K562 (cell line): ENCODE data around the gene SNX20. TPM values are rescaled to one million over a fixed set of nuclear protein-coding genes. Genes with fewer than 3 reads are reported as not detected.

Experiments
- ATAC-seq: fragments of 200-7000 bp; cut with Tn5 transposase; 3 replicates; pipeline ENCODE4 v1.9.1; 2020; ENCODE audit warnings: moderate library complexity
- BruUV-seq: library from RNA; stranded (reverse); fragments of 400-500 nt; replicated peaks from 2 replicates; lab custom pipeline; 2021; lab: Mats Ljungman, UMichigan
- CTCF ChIA-PET: fragments of 300-600 bp; formaldehyde crosslinking; extraction: SDS; loops from one replicate; lab custom pipeline; 2021; ENCODE audit warnings: low intra/inter-chr PET ratio; lab: Yijun Ruan, JAX
- POLR2A ChIA-PET: fragments of 300-600, 350-650 bp; sonication (Branson Sonifier 250); formaldehyde crosslinking; extraction: SDS; loops from one replicate; lab custom pipeline; 2021; ENCODE audit warnings: antibody characterized with exemption, inconsistent platforms; lab: Yijun Ruan, JAX
- DNase-seq, 4 experiments: peaks; one replicate each; pipeline versions ENCODE4 v3.0.0 to v3.0.0-alpha.2; 2011 to 2018; ENCODE audit warnings: low spot score in 3 of 4, mixed read lengths in 3 of 4; ENCODE audit errors: extremely low read depth in 1 of 4
- FAIRE-seq: peaks from 2 replicates; lab custom pipeline; 2011; peaks lifted over from hg19 to GRCh38; lab: Jason Lieb, UNC
- H2AFZ ChIP-seq: 2 replicates; pipeline ENCODE4 v1.6.0; 2011; ENCODE audit warnings: low read depth, low read length, control low read depth, inconsistent platforms
- H3K27ac ChIP-seq: fragments of 200-600 bp; 3 replicates; pipeline ENCODE4 v1.8.0; 2011; ENCODE audit warnings: low read depth, mild to moderate bottlenecking, control low read depth, inconsistent platforms, low read length, moderate library complexity, mixed read lengths; ENCODE audit errors: extremely low read depth
- H3K27me3 ChIP-seq, 2 experiments: fragments of 300-600 bp in 1 of 2; 2 replicates in 1 of 2; 3 replicates in 1 of 2; pipeline versions ENCODE4 v1.6.0 to v1.8.0; 2011; ENCODE audit warnings: inconsistent platforms in 2 of 2, low read length in 2 of 2, mild to moderate bottlenecking in 1 of 2, mixed read lengths in 1 of 2, moderate library complexity in 1 of 2; ENCODE audit not compliant: control insufficient read depth in 2 of 2, insufficient read depth in 2 of 2
- H3K36me3 ChIP-seq: fragments of 300-600 bp; 3 replicates; pipeline ENCODE4 v1.8.0; 2011; ENCODE audit warnings: mild to moderate bottlenecking, low read length, inconsistent platforms; ENCODE audit not compliant: control insufficient read depth, insufficient read depth
- H3K4me1 ChIP-seq, 2 experiments: fragments of 200-600 bp in 1 of 2; replicated peaks in 1 of 2; 2 replicates in 1 of 2; 3 replicates in 1 of 2; pipeline versions ENCODE4 v1.5.1 to v1.8.0; 2011; ENCODE audit warnings: inconsistent platforms in 2 of 2, low read length in 2 of 2, mild to moderate bottlenecking in 1 of 2, mixed read lengths in 1 of 2, moderate library complexity in 1 of 2; ENCODE audit not compliant: control insufficient read depth in 2 of 2, insufficient read depth in 2 of 2
- H3K4me2 ChIP-seq: 2 replicates; pipeline ENCODE4 v1.6.1; 2011; ENCODE audit warnings: low read length, control low read depth, inconsistent platforms, mixed read lengths; ENCODE audit not compliant: insufficient read depth
- H3K4me3 ChIP-seq: fragments of 200-600 bp; sonication (generic), shearing (Covaris generic); 2 replicates; pipeline ENCODE4 v1.5.1; 2016; ENCODE audit warnings: control low read depth, inconsistent platforms
- H3K79me2 ChIP-seq: fragments of 200-600 bp; 3 replicates; pipeline ENCODE4 v1.8.0; 2011; ENCODE audit warnings: low read length, inconsistent platforms; ENCODE audit not compliant: control insufficient read depth, insufficient read depth
- H3K9ac ChIP-seq, 2 experiments: 2 replicates each; pipeline versions ENCODE4 v1.6.0 to v1.6.1; 2011; ENCODE audit warnings: low read depth in 2 of 2, low read length in 2 of 2, control low read depth in 1 of 2, inconsistent platforms in 1 of 2, mild to moderate bottlenecking in 1 of 2, mixed read lengths in 1 of 2; ENCODE audit not compliant: insufficient read depth in 1 of 2
- H3K9me1 ChIP-seq: one replicate; pipeline ENCODE4 v1.6.0; 2011; ENCODE audit warnings: inconsistent platforms, mild to moderate bottlenecking, low read length, moderate library complexity; ENCODE audit not compliant: control insufficient read depth, insufficient read depth
- H3K9me3 ChIP-seq: replicated peaks from 2 replicates; pipeline ENCODE4 v1.5.1; 2011; ENCODE audit warnings: low read depth, low read length, inconsistent platforms; ENCODE audit not compliant: control insufficient read depth, insufficient read depth
- H4K20me1 ChIP-seq: replicated peaks from 2 replicates; pipeline ENCODE4 v1.6.1; 2011; ENCODE audit warnings: low read length, inconsistent platforms, mixed read lengths; ENCODE audit not compliant: control insufficient read depth, insufficient read depth
- ELK3 ChIP-seq: fragments of 450-650 bp; formaldehyde crosslinking; IDR thresholded peaks from 2 replicates; pipeline ENCODE4 v1.4.0; 2020; ENCODE audit warnings: mild to moderate bottlenecking
- KHSRP ChIP-seq: fragments of 450-650 bp; IDR thresholded peaks from 2 replicates; pipeline ENCODE4 v1.6.1; 2017
- MGA ChIP-seq: fragments of 450-650 bp; IDR thresholded peaks from 2 replicates; pipeline ENCODE4 v1.6.1; 2016; ENCODE audit warnings: mild to moderate bottlenecking, moderate library complexity
- NFATC3 ChIP-seq: fragments of 450-650 bp; IDR thresholded peaks from 2 replicates; pipeline ENCODE4 v1.6.1; 2017; ENCODE audit warnings: mild to moderate bottlenecking
- NFE2L1 ChIP-seq: fragments of 450-650 bp; IDR thresholded peaks from 2 replicates; pipeline ENCODE4 v1.6.1; 2016; ENCODE audit warnings: missing genetic modification characterization, low read depth, mild to moderate bottlenecking, missing compliant biosample characterization, moderate library complexity, borderline replicate concordance
- NFIX ChIP-seq: fragments of 250-450 bp; sonication (Bioruptor Pico); IDR thresholded peaks from 2 replicates; pipeline ENCODE4 v1.4.0; 2020; ENCODE audit warnings: low read depth, mild to moderate bottlenecking, moderate library complexity
- RBM39 ChIP-seq: fragments of 200-400 bp; formaldehyde crosslinking; optimal IDR thresholded peaks from 2 replicates; pipeline ENCODE3; 2018; ENCODE audit warnings: low read depth, low read length
- TAF1 ChIP-seq: IDR thresholded peaks from 2 replicates; pipeline ENCODE4 v1.6.1; 2011; ENCODE audit warnings: mild to moderate bottlenecking, low read length, moderate library complexity; ENCODE audit not compliant: insufficient read depth, control insufficient read depth, severe bottlenecking; ENCODE audit errors: extremely low read depth
- TAL1 ChIP-seq: fragments of 450-650 bp; IDR thresholded peaks from 2 replicates; pipeline ENCODE4 v1.6.1; 2016; ENCODE audit warnings: mild to moderate bottlenecking
- TFAM ChIP-seq: fragments of 250-450 bp; sonication (Bioruptor Pico); conservative IDR thresholded peaks from 2 replicates; pipeline ENCODE4 v1.5.0; 2021; ENCODE audit warnings: mild to moderate bottlenecking, moderate library complexity
- WGBS: fragments of 100-300 bp; shearing (Covaris generic); methylation state at CpG from one replicate; pipeline ENCODE4 v1.1.6; 2016; ENCODE audit warnings: low coverage, mixed read lengths; ENCODE audit not compliant: insufficient coverage; ENCODE audit errors: missing lambda C conversion rate; 5-methylcytosine and 5-hydroxymethylcytosine counted together
- in situ Hi-C: fragments of 300-500 bp; cut with MboI; formaldehyde crosslinking; loops from 4 replicates; pipeline ENCODE4 v1.15.0; 2018; ENCODE audit warnings: inconsistent platforms, mixed read lengths
- intact Hi-C: fragments of 100-400 bp; cut with micrococcal nuclease; formaldehyde crosslinking; loops from 2 replicates; pipeline ENCODE4 v1.14.2; 2022
- polyA plus RNA-seq, 8 experiments: library from polyadenylated mRNA; depleted of rRNA in 4 of 8; stranded (reverse) in 5 of 8; unstranded in 3 of 8; fragments of >200 nt; fragmentation: Nextera tagmentation in 2 of 8; fragmentation: Illumina TruSeq in 1 of 8; extraction: Ambion mirVana in 2 of 8; extraction: Trizol in 1 of 8; gene quantifications; 2 replicates each; pipeline versions ENCODE4 v1.2.1 to v1.2.3, GENCODE V29; 2011 to 2014; ENCODE audit warnings: inconsistent platforms in 1 of 8, missing spikeins in 1 of 8
- total RNA-seq, 7 experiments: library from RNA; depleted of rRNA in 6 of 7; stranded (reverse); fragments of >200 nt in 6 of 7; fragmentation: Illumina TruSeq in 2 of 7; extraction: Trizol in 2 of 7; gene quantifications; 2 replicates each; pipeline versions ENCODE4 v1.2.1 to v1.2.3, GENCODE V29; 2011 to 2021; ENCODE audit warnings: low replicate concordance in 1 of 7

SNX20 gene
- total and polyA plus RNA-seq, 9 of the 15 experiments (the other 6 are each of a cell fraction or from before 2014, with no cell fraction given): 0.04 to 0.07 TPM; not detected in 7

GRCh38 chr16:50694206-50694605 lies 13.1 kb upstream of the SNX20 start:
- ChIA-PET POLR2A (no interaction called here), CTCF (no interaction called here)
- H3K4me1 ChIP-seq: peaks cover 9% of the 10 kb centered on the region in 2 experiments; a peak in 4 of 5 replicates
- intact Hi-C loops (no loop called here), in situ Hi-C loops (no loop called here)
- no peak overlapping the region for H2AFZ ChIP-seq
- no peaks in the 10 kb centered on the region for H3K79me2 ChIP-seq
- peaks cover 0 to 27% of the 10 kb centered on the region in 2 experiments; a peak in 2 of 5 replicates for H3K27me3 ChIP-seq
- no peak for DNase-seq
- ATAC-seq: no peak
- 8% methylated on average over 2 of the region's 2 CpGs for WGBS
- H3K9me1 ChIP-seq: no peaks in the 10 kb centered on the region
- no peaks in the 10 kb centered on the region; the same call in 1 of the 2 replicates for H4K20me1 ChIP-seq
- H3K27ac ChIP-seq: no peak overlapping the region
- H3K9ac ChIP-seq: no peak overlapping the region
- H3K36me3 ChIP-seq: no peaks in the 10 kb centered on the region
- no TSS peak for BruUV-seq
- H3K4me3 ChIP-seq: no peak overlapping the region
- no peaks in the 10 kb centered on the region for H3K9me3 ChIP-seq
- no peak for FAIRE-seq
- H3K4me2 ChIP-seq: no peak overlapping the region
- TF ChIP-seq TFAM (no peak), NFIX (CRISPR knock-in tag) (no peak), TAL1 (no peak), NFATC3 (no peak), NFE2L1 (tag) (no peak), RBM39 (no peak), MGA (no peak), TAF1 (no peak), KHSRP (no peak), ELK3 (CRISPR knock-in tag) (no peak)
